Activated CD4-positive, alpha-beta T cell treated with anti-CD3 and anti-CD28 coated beads, Interleukin-2, Interleukin-6, amounts not matched to agents 100 ng/mL and 50 ng/mL, durations not matched to agents 16 hours and 8 hours (primary cell): ENCODE data around the gene ILK.

Experiments
- DNase-seq: peaks from one replicate; pipeline ENCODE4 v3.0.0-alpha.2; 2020

ILK gene

GRCh38 chr11:6622261-6623171, 18.9 kb downstream of the ILK start:
- DNase-seq: no peak

- DNase-seq: no peak
Observed at GRCh38 chr11:6623391-6624363, 20.1 kb downstream of the ILK start.

DNA sequence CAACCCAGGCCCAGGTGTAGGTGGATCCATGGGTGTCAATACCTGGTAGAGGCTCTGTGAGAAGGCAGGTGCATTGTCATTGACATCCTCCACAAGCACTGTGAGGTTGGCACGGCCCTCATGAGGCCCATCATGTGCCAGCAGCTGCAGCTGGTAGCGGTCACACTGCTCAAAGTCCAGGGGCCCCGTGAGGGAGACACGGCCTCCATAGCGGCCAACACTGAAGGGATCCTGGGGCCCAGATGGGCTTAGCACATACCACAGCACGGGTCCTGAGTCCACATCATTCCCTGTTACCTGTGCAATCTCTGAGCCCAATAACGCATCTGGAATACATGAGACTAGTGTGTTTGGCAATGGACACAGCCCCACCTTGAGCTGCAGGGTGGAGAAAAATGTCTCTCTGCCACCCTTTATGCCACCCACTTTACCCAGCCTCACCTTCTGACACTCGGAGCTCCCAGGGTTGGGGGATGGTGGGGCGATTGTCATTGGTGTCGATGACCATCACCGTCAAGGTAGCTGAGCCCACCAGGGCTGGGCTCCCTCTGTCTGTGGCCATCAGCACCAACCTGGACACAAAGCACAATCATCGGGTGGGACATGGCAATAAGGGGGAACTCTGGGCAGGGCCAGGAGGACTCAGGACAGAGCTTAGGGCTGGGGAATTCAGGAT, 21.7 kb downstream of the ILK start:
- DNase-seq: no peak

DNA sequence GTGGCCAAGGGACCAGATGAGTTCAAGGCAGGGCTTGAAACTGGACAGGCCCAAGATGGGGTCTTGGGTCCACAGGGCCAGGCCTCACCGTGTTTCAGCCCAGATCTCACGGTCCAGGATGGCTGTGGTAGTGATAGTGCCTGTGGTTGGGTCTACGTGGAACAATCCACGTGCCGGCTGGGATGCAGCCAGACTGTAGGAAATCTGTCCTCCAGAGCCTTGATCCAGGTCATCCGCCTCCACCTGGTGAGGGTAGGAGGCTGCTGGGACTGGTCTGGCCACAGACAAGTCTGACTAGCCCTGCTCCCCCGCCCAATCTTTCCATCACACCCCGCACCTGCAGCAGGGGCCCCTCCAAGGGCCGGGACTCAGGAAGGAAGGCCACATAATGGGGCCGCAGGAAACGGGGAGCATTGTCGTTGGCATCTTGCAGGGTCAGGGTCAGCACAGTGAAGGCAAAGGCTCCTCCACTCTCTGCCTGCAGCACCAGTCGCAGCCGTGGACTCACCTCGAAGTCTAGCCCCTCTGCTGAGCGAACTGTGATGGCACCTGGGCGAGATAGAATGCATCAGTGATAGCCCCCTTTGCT, 22.4 kb downstream of the ILK start:
- DNase-seq: no peak

DNA sequence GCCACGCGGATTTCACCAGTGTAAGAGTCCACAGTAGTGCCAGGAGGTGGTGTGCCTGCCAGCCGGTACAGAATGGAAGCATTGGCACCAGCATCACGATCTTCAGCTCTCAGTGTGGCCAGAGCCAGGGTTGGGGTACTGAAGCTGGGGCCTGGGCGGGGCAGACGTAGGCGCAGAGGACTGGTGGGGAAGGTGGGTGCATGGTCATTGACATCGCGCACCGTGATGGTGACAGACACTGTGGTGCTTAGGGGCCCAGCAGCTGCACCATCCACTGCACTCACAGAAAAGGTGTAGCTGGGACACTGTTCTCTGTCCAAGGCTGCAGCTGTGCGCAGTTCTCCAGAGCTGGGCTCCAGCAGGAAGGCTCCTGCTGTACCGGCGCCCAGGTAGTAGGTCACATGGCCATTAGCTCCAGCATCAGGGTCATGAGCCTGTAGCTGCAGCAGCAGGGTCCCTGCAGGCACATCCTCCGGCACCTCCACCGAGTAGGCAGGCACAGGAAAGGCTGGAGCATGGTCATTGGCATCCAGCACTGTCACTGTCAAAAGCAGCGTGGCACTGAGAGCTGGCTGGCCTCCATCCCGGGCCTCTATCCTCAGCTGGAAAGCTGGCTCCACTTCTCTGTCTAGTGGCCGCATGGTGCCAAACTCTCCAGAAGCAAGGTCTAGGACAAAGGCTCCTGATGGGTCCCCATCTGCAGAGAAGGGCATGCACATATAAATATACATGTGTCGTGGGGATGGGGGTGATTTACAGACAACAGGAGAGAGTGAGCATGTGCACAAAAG, 23.6 kb downstream of the ILK start:
- DNase-seq: no peak

- no peak for DNase-seq
Observed at GRCh38 chr11:6627762-6628241, 24.2 kb downstream of the ILK start.

DNA sequence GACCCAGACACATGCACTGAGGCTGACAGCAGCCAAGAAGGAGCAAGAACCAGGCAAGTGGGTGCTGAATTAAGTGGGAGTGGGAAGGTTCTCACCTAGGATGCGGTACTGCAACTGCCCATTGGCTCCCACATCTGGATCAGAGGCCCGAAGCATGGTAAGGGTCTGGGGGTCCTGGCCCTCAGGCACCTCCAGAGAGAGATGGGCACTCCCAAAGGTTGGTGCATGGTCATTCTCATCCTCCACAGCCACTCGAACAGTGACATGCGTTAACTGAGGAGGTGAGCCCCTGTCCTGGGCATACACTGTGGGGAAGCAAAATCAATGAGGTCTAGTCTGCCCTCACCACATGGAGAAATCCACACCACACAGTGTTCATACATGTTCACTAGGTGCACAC, 25.0 kb downstream of the ILK start:
- DNase-seq: no peak

GRCh38 chr11:6629573-6629891, 26.0 kb downstream of the ILK start:
- no peak for DNase-seq

DNA sequence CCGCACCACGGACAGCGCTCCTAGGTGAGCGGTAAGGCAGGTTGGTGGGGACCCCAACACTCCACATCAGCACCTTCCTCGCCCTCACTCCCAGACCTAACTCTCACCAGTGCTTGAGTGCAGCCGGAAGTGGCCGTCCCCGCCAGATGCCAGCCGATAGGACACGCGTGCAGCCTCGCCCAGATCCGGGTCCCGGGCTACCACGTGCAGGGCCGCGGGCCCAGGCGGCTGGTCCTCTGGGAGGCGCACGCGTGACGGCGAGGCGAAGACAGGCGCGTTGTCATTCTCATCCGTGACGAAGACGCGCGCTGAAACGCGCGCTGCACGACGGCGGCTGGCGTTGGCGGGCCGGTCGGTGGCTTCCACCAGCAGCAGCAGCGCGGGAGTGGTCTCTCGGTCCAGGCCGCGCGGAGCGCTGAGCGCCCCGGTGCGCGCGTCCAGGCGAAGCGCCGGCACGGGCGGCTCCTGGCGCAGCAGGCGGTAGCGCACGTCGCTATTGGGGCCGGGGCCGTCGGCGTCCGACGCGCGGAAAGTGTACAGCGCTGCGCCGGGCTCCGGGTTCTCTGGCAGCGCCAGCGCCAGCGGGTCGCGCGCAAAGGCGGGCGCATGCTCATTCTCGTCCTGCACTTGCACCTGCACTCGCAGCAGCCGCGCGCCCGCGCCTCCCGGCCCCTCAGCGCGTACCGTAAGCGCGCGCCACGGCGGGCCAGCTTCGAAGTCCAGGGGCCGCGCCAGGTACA, 26.5 kb downstream of the ILK start:
- no peak for DNase-seq

GRCh38 chr11:6630632-6631291, 27.2 kb downstream of the ILK start:
- no peak for DNase-seq

GRCh38 chr11:6631361-6631890, 27.9 kb downstream of the ILK start:
- no peak for DNase-seq

DNA sequence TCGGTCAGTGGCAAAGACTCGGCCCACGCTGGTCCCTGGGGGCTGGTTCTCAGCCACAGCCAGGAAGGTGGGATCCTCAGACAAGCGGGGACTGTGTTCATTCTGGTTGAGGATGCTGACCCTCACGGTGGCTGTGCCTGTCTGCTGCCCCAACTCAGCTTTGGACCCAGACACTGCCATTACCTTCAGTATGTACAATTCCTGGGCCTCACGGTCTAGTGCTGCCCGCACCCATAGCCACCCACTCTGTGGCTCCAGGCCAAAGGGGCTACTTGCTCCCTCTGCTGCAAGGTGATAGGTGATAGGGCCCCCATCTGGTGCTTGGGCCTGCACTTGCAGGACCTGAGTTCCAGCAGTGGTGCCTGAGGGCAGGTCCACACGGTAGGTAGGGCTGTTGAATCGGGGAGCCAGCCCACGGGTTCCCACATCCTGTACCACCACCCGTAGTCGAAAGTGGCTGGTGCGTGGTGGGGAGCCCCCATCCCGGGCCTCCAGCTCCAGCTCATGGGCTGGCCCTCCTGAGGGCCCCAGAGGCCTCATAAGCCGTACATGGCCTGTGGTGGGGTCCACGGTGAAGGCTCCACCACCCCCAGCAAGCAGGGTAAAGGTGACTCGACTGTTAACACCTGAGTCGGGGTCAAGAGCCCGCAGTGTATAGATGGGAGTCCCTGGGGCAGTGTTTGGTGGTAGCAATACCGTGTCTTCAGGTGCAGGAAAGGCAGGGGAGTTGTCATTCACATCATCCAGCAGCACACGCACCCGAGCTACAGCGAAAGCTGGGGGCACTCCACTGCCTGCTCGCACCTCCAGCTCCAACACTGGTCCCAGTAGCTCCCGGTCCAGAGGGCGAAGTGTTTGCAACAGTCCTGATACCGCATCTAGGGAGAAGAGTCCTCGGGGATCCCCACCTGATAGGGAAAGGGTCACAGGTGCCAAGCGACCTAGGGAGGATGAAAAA, 28.8 kb downstream of the ILK start:
- DNase-seq: no peak

DNA sequence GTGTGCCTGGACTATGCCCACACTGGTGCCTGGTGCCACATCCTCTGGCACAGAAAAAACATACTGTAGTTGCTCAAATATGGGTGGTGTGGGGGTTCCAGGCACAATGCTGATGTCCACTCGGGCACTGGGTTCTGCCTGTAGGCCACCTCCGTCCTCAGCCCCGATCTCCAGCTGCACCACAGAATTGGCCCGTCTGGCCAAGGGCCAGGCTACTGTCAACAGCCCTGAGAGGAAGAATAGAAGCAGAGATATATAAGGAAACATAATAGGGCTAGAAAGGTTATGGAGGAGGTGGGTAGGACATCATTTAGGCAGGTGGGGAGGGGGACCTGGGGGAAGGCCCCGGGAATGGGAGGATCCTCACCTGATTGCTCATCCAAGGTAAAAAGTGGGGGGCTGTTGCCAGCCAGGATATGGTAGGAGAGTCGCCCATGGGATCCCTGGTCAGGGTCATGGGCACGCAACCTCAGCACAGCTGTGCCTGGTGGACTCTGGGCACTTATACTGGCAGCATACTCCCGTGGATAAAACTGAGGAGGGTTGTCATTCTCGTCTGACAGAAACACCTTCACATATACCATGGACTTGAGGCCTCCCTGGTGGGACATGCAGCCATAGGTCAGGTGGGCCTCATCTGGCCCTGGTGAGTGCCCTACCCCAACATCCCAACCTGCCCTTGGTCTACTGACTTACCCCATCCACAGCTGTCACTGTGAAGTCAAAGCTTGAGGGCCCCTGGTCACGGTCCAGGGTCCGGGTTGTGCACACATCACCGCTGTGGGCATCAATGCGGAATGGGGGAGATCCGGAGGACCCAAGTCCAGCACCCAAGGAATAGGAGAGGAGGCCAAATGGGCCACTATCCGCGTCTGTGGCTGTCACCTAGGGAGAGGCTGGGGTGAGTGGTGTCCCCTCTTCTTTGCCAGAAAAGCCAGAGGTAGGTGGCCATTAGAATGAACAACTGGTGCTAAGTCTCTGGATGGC, 30.1 kb downstream of the ILK start:
- DNase-seq: no peak

DNA sequence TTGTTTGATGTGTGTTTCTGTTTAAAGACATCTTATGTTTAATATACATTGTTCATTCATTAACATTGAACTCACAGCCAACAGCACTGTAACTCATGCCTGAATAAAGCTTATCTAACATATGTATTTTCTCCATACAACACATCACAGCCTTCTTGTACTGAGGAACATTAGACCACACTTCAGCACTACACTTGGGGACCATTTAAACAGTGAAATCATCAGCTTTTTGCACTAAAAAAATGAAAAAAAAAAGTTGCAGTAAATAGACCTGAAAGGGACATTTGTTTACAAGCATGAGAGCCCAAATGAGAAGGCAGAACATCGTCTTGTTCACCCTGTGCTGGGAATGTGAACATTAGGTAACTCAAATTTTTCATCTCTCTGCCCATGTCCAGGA, 31.0 kb downstream of the ILK start:
- DNase-seq: no peak

DNA sequence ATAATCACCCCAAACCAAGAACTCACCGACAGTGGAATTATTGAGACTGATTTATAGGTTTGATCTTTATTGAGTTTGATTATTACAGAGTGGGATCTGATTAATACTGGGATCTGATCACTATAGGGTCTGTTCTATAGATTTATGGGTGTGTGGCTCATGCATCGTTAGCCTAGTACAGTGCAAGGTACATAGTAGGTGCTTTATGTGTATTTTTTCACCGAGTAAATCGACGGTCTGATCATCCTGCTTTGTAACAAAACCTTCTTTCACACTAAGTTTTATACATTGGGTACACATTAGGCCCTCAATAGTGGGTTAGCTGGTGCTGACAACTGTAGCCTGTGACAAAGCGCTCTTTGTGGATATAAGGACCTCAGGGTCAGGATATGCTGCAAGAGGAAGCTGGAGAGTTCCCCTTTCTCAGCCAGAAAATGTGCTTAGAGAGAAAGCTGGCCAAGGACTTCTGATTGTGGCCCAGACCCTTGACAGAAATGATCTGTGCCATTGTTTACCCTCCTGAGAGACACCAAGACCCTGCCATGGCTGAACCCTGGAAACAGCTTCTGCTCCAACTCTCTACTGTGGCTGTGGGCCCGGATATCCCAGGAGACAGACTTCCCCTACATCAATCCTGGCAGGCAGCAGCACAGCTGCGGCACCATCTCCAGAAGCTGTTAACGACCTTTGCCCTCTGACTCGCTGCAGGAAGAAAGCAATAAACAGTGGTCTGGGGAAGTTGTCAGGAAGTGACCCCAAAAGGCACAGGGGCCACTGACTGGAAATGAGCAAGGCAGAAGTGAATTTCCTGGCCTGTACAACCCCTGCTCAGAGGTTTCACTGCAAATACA, 31.7 kb downstream of the ILK start:
- no peak for DNase-seq

GRCh38 chr11:6636480-6636879, 32.9 kb downstream of the ILK start:
- DNase-seq: no peak

DNA sequence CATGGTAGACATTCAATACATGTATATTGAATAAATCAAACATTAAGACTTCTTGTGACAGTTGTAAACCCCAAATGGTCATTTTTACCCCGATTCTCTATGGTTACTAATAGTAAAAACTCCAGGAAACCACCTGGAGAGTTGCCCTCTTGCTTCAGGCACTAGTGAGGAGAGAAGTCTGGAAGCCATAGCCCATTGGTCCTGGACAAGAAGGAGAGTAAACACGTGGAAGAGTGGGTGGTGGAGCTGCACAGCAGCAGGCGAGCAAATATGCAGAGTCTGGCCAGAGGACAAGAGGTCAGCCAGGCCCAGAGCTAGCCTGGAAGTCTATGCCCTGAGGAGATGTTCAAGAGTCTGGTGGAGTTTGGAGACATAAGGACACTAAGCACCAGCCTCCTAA, 34.3 kb downstream of the ILK start:
- no peak for DNase-seq
